ENCODE data around the gene PLXNA2. TPM values are rescaled to one million over a fixed set of nuclear protein-coding genes. Genes with fewer than 3 reads are reported as not detected.
A peak's percentile ranks its signal among the peaks of the same experiment; 100 is the strongest.

The PLXNA2 gene
- total RNA-seq, 4 donors from 2014 or later, result 12.2 to 45.7 (median 21.8) TPM

DNA sequence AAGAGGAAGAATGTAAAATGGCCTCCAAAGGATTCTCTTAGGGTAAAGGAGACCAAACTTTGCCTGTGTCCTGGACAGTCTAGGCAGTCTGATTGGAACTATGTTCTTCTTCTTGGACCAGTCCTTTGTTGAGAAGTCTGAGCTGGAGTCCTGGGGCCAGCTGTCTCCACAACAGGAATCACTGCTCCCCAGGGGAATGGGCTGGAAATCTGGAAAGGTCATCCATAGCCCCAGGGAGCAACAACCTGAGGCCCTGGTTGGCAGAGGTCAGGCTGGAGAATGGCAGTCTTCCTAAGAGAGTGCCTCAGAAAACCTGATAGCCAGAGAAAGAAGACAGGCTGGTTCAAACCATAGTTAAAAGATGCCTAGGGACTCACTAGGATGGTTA, 68.7 kb downstream of the PLXNA2 start:
- no peak overlapping the region for H3K4me3 ChIP-seq (replicated peaks in 1 of 3)
- TF ChIP-seq, protein P1, sequence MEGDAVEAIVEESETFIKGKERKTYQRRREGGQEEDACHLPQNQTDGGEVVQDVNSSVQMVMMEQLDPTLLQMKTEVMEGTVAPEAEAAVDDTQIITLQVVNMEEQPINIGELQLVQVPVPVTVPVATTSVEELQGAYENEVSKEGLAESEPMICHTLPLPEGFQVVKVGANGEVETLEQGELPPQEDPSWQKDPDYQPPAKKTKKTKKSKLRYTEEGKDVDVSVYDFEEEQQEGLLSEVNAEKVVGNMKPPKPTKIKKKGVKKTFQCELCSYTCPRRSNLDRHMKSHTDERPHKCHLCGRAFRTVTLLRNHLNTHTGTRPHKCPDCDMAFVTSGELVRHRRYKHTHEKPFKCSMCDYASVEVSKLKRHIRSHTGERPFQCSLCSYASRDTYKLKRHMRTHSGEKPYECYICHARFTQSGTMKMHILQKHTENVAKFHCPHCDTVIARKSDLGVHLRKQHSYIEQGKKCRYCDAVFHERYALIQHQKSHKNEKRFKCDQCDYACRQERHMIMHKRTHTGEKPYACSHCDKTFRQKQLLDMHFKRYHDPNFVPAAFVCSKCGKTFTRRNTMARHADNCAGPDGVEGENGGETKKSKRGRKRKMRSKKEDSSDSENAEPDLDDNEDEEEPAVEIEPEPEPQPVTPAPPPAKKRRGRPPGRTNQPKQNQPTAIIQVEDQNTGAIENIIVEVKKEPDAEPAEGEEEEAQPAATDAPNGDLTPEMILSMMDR (IDR thresholded peaks at IDR 0.05), result no peak
- TF ChIP-seq POLR2A (IDR thresholded peaks at IDR 0.05), result no peak
- no peak for DNase-seq
- no peak overlapping the region for H3K27ac ChIP-seq
- intact Hi-C loops (cut with DNase I), result no loop called here
- H3K4me1 ChIP-seq, result peaks cover 30 to 45% of the 10 kb centered on the region in 2 donors
- no peaks in the 10 kb centered on the region for H3K27me3 ChIP-seq
- no peaks in the 10 kb centered on the region for H3K36me3 ChIP-seq
- H3K9me3 ChIP-seq, result no peaks in the 10 kb centered on the region

DNA sequence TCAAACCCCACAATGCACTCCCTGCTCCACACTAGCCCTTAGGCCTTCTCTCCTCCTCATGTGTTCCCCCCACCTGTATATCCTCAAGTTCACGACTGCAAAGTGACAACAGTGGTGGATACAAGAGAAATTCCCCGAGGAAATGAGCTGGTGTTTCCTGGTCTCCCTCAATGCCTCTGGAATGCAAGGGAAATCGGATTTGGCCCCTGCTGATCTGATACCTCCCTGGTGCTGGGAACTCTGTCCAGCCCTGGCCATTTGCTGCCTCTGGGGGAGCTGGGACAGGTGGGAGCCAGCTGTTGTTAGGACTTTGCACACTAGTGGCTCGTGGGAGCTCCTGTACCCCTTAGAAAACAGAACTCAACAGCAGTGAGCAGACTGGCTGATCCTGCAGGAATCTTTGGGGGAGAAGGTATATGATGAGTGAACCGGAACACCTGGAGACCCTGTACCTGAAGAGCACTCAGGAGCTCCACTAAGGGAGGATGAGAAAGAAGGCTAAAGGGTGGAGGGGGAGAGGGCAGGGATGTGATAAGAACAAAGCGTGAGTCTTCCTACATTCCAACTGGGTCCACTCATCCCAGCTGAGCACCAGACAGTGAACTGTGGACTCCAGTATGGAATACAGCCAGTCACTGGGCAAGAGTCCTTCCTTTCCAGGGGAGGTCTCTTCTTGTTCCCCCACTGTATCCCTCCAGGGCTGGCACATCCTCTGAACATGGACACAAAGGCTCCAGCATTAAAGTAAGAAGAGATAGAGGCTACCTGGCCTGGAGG, 69.3 kb downstream of the PLXNA2 start:
- no peaks in the 10 kb centered on the region for H3K9me3 ChIP-seq
- intact Hi-C loops (cut with DNase I), result no loop called here
- H3K27me3 ChIP-seq, result no peaks in the 10 kb centered on the region
- 86 to 89% methylated on average over 5 to 6 of the region's 6 CpGs for WGBS, 2 donors
- no peak for DNase-seq
- TF ChIP-seq, protein P1 (IDR thresholded peaks at IDR 0.05), result no peak
- TF ChIP-seq POLR2A (IDR thresholded peaks at IDR 0.05), result no peak
- no peak overlapping the region for H3K4me3 ChIP-seq (replicated peaks in 1 of 3)
- H3K4me1 ChIP-seq, result peaks cover 34 to 45% of the 10 kb centered on the region in 2 donors
- no peaks in the 10 kb centered on the region for H3K36me3 ChIP-seq
- H3K27ac ChIP-seq, result no peak overlapping the region

DNA sequence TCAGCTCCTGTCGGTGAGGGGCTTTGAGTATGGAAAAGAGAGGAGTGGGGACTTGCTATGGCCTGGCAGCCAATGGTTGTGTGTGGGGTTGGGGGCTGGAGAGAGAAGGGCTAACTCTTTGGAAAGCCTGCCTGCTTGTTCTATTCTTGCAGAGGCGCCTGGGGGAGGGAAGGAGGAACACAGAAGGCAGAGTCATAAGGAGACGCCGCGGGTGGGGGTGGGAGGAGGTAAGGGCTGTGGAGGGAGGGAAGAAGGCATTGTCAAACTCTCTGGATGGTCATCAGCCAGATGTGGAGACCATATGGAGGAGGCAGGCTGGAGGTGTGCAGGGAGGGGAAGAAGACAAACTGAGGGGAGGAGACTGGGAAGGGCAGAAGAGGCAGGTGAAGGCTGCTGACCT, 70.0 kb downstream of the PLXNA2 start:
- peaks cover 27 to 40% of the 10 kb centered on the region in 2 donors for H3K4me1 ChIP-seq
- no peak for DNase-seq
- H3K27ac ChIP-seq, result no peak overlapping the region
- H3K27me3 ChIP-seq, result no peaks in the 10 kb centered on the region
- 78 to 88% methylated on average over 5 of the region's 5 CpGs for WGBS, 2 donors
- no peak overlapping the region for H3K4me3 ChIP-seq (replicated peaks in 1 of 3)
- no peaks in the 10 kb centered on the region for H3K36me3 ChIP-seq
- intact Hi-C loops (cut with DNase I), result no loop called here
- no peaks in the 10 kb centered on the region for H3K9me3 ChIP-seq
- TF ChIP-seq, protein P1 (IDR thresholded peaks at IDR 0.05), result no peak
- no peak for TF ChIP-seq POLR2A (IDR thresholded peaks at IDR 0.05)

- TF ChIP-seq POLR2A (IDR thresholded peaks at IDR 0.05), result no peak
- TF ChIP-seq, protein P1 (IDR thresholded peaks at IDR 0.05), result no peak
- Histone ChIP-seq H3K4me1 (peaks cover 23 to 35% of the 10 kb centered on the region in 2 donors), H3K27ac (no peak overlapping the region), H3K9me3 (no peaks in the 10 kb centered on the region), H3K4me3 (replicated peaks in 1 of 3) (no peak overlapping the region), H3K36me3 (no peaks in the 10 kb centered on the region), H3K27me3 (no peaks in the 10 kb centered on the region)
- DNase-seq, result no peak
- WGBS, 2 donors, result 93 to 94% methylated on average over 6 of the region's 6 CpGs
- intact Hi-C loops (cut with DNase I), result no loop called here
Measured at GRCh38 chr1:208173749-208174148, 70.4 kb downstream of the PLXNA2 start.

DNA sequence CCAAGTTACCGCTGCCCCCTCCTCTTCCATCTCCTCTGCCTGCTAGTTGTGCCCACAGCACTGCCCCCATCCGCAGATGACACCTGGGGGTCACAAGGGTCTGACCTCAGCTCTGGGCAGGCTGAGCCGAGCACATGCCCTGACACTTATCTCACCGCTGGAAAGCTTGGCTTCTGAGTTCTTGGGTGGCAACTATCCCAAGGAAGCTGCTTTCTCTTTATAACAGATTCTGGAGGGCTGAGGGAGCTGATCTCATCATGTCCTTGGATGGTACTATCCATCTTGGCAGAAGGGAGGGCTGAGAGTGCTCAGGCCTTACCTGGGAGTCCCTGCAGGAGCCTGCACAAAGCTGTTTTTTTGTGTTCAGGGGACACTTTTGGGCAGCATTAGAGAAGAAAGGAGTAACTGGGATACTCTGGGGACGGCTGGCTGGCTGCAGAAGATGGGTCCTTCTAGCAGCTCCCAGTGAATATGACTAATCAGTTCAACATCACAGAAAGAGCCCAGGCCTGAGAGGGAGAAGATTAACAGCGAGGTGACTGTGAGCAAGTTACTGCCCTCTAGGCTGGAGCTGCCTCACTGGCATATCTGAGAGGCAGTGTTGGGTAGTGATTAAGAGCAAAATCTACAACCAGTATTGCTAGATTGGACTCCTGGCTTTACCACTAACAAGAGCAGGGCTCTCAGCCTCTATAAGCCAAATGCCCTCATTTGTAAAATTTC, 71.6 kb downstream of the PLXNA2 start:
- no peak for DNase-seq
- Histone ChIP-seq H3K9me3 (no peaks in the 10 kb centered on the region), H3K4me3 (replicated peaks in 1 of 3) (no peak overlapping the region), H3K4me1 (peaks cover 11 to 24% of the 10 kb centered on the region in 2 donors), H3K27me3 (no peaks in the 10 kb centered on the region), H3K27ac (peak overlapping the region in 1 of 3 donors; percentile 13), H3K36me3 (no peaks in the 10 kb centered on the region)
- WGBS, 2 donors, result 75 to 79% methylated on average over 6 of the region's 6 CpGs
- intact Hi-C loops (cut with DNase I), result no loop called here
- TF ChIP-seq, protein P1 (IDR thresholded peaks at IDR 0.05), result no peak
- TF ChIP-seq POLR2A (IDR thresholded peaks at IDR 0.05), result no peak
